ENCODE data around the gene LRRTM2.

LRRTM2 gene

DNA sequence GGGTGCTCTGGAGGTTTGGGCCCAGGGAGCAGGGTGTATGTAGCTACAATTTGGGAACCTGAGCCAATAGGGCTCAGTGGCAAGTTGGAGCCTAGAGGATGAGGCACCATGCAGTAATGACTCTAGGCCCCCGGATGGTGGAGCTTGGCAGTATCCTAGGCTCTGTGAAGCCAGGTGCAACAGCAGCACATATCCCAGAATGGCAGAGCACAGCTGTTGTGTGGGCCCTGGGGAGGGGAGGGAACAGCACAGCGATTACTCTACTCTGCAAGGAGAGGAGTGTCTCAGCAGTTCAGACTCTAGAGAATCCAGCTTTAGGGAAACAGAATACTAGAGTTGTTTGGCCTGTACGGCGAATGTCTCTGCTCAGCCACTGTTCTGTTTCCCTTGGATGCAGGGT is 56.1 kb downstream of the LRRTM2 start:
- TF ChIP-seq, protein P1, sequence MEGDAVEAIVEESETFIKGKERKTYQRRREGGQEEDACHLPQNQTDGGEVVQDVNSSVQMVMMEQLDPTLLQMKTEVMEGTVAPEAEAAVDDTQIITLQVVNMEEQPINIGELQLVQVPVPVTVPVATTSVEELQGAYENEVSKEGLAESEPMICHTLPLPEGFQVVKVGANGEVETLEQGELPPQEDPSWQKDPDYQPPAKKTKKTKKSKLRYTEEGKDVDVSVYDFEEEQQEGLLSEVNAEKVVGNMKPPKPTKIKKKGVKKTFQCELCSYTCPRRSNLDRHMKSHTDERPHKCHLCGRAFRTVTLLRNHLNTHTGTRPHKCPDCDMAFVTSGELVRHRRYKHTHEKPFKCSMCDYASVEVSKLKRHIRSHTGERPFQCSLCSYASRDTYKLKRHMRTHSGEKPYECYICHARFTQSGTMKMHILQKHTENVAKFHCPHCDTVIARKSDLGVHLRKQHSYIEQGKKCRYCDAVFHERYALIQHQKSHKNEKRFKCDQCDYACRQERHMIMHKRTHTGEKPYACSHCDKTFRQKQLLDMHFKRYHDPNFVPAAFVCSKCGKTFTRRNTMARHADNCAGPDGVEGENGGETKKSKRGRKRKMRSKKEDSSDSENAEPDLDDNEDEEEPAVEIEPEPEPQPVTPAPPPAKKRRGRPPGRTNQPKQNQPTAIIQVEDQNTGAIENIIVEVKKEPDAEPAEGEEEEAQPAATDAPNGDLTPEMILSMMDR (conservative IDR thresholded peaks at IDR 0.05; ENCODE audit: low read length), result no peak
- DNase-seq (ENCODE audit: low read depth), result no peak
- no peak overlapping the region for H3K4me3 ChIP-seq (ENCODE audit: low read length)

All from AG10803 (cell line).